Thyroid gland (tissue), 4 donors: Measurements from ENCODE around the gene UBE2O.

Experiments used
- POLR2A ChIP-seq, 2 donors: fragments of 450-650 bp; IDR thresholded peaks; one replicate each; pipeline ENCODE4 v1.6.1; 2017; ENCODE audit warnings: antibody characterized with exemption in 2 of 2, mild to moderate bottlenecking in 2 of 2, moderate library complexity in 1 of 2
- TF ChIP-seq, protein P1 (sequence below), 6 experiments: fragments of 200-600 bp in 3 of 6; fragments of 450-650 bp in 3 of 6; sonication (generic) in 3 of 6; IDR thresholded peaks; one replicate each; pipeline ENCODE4 v1.5.1; 2016 to 2019; ENCODE audit warnings: antibody characterized with exemption in 6 of 6, mild to moderate bottlenecking in 2 of 6, inconsistent platforms in 1 of 6, moderate library complexity in 1 of 6

DNA sequence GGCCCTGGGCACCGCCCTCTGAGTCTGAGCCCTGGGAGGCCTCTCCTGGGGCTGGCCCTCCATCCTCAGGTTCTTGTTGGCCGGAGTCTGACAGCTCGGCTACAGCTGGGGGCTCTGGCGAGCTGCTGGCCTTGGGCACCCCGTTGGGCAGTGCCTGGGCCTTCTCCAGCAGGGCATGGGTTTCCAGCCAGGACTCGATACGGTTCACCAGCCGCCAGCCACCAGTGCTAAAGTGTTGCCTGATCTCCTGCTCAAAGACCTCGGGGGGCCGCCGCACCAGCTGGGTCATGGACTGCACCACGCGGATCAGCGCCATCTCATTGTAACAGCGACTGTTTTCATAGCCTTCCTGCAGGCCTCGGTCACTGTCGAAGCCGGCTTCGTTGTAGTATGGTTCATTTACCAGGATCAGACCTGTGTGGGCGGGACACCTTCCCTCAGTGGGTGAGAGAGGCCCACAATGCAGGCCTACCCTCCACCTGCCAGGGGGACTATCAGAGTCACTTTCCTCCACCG lies 61.7 kb downstream of the UBE2O start:
- TF ChIP-seq, protein P1, sequence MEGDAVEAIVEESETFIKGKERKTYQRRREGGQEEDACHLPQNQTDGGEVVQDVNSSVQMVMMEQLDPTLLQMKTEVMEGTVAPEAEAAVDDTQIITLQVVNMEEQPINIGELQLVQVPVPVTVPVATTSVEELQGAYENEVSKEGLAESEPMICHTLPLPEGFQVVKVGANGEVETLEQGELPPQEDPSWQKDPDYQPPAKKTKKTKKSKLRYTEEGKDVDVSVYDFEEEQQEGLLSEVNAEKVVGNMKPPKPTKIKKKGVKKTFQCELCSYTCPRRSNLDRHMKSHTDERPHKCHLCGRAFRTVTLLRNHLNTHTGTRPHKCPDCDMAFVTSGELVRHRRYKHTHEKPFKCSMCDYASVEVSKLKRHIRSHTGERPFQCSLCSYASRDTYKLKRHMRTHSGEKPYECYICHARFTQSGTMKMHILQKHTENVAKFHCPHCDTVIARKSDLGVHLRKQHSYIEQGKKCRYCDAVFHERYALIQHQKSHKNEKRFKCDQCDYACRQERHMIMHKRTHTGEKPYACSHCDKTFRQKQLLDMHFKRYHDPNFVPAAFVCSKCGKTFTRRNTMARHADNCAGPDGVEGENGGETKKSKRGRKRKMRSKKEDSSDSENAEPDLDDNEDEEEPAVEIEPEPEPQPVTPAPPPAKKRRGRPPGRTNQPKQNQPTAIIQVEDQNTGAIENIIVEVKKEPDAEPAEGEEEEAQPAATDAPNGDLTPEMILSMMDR (IDR thresholded peaks at IDR 0.05) = no peak
- no peak for TF ChIP-seq POLR2A (IDR thresholded peaks at IDR 0.05)
